GM20000 (cell line): Measurements from ENCODE around the gene RBMS3.
"Not testable (repeated sequence)": the region's sequence is repeated elsewhere in the genome, so short reads cannot be mapped to it uniquely, and the experiment has no call there.

Source experiments
- DNase-seq: peaks from one replicate; pipeline ENCODE4 v3.0.0; 2012; ENCODE audit warnings: low spot score
- CTCF ChIP-seq: IDR thresholded peaks from 2 replicates; pipeline ENCODE4 v1.5.1; 2012; ENCODE audit warnings: mild to moderate bottlenecking, control low read depth; ENCODE audit errors: extremely low read depth, missing control alignments

RBMS3 gene

GRCh38 chr3:29453284-29454001, 172.6 kb downstream of the RBMS3 start:
- no peak for DNase-seq
- no peak for TF ChIP-seq CTCF

GRCh38 chr3:29454161-29454611, 173.3 kb downstream of the RBMS3 start:
- no peak for DNase-seq
- no peak for TF ChIP-seq CTCF

GRCh38 chr3:29456901-29457300, 176.0 kb downstream of the RBMS3 start:
- no peak for DNase-seq
- no peak for TF ChIP-seq CTCF

- no peak for DNase-seq
- no peak for TF ChIP-seq CTCF
Measured at GRCh38 chr3:29463304-29463703, 182.4 kb downstream of the RBMS3 start.

- no peak for TF ChIP-seq CTCF
- no peak for DNase-seq
Measured at GRCh38 chr3:29465836-29466235, 185.0 kb downstream of the RBMS3 start.

DNA sequence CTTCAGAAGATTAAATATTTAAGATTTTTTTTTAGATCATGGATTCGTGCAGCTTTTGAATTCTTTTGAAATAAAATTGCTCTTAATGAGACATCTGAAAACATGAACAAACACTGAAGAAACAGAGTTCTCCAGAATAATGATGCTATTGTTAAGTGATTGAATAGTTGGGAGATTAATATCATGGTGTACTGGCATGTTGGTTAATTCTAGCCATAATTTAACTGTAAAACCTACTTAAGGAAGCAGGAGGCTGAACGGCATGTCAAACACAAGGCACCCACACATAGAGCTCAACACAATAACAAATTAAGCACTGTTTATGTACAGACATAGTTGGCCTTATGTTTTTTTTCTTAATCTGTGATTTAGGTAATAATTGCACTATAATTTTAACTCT, 185.6 kb downstream of the RBMS3 start:
- no peak for DNase-seq
- no peak for TF ChIP-seq CTCF

DNA sequence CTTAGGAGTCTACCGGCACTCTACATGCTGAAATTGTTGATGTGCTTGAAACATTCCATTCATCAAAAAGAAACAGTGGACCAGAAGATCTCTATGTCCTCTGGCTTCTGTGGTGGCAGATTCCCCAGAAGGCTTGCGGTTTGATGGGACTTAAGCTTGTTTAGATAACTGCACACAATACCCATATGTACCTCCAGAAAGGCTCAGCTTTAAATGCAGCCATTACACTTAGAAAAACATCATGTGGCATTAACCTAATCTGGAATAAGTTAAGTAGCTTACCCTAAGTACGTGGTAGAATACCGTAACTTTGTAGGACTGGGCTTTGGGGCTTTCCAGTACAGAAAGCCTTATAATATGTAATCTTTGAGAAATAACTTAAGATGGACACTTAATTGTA, 187.3 kb downstream of the RBMS3 start:
- TF ChIP-seq CTCF: no peak
- DNase-seq: no peak

DNA sequence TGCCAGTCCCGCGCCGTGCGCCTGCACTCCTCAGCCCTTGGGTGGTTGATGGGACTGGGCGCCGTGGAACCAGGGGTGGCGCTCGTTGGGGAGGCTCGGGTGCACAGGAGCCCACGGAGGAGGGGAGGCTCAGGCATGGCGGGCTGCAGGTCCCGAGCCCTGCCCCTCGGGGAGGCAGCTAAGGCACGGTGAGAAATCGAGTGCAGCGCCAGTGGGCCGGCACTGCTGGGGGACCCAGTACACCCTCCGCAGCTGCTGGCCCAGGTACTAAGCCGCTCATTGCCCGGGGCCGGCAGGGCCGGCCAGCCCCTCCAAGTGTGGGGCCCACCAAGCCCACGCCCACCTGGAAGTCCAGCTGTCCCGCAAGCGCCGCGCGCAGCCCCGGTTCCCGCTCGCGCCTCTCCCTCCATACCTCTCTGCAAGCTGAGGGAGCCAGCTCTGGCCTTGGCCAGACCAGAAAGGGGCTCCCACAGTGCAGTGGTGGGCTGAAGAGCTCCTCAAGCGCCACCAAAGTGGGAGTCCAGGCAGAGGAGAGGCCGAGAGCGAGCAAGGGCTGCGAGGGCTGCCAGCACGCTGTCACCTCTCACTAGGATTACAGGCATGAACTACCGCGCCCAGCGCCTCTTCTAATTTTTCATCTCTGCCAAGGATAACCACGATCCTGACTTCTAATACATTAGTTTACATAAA, 192.8 kb downstream of the RBMS3 start:
- DNase-seq: not testable (repeated sequence)
